SW 1271 (cell line): ENCODE data around the gene ADGRF5.

ENCODE experiments used
- DNase-seq, 2 experiments: peaks; one replicate each; lab custom pipeline; 2025; lab: John Stamatoyannopoulos, UW

Gene ADGRF5

DNA sequence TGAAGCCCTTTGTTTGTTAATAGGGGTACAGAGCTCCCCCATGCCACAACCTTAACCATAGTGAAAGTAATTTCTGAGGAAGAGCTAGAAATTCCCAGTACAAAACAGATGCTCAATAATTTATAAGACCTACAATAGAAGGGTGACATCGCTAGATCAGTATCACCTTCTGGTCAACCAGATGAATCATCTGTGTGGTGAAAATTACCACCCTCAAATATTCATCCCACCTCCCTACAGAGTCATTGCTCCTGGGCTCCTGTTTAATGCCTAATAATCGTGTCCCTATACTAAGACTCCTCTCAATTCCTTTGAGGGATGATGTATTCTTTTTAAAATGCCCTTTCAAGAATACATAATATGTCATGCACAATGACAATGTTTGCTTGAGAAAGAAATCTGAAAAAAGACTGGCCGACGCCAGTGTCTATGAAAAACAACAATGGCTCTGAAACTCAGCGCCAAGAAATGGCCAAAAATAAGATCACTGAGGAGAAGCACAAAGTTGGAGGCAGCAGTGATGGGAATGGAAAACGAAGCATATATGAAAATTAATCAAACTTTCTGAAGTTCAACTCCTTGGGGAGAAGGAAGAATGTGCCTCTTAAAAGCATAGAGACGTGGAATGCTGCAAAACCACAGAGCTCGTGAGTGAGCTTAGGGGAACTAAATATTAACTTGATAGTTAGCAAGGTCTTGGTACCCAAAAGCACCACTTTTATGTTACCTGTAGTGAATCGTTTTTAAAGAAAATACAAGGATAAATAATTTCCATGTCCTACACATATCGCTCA, 11.0 kb upstream of the ADGRF5 start:
- DNase-seq = no peak

DNA sequence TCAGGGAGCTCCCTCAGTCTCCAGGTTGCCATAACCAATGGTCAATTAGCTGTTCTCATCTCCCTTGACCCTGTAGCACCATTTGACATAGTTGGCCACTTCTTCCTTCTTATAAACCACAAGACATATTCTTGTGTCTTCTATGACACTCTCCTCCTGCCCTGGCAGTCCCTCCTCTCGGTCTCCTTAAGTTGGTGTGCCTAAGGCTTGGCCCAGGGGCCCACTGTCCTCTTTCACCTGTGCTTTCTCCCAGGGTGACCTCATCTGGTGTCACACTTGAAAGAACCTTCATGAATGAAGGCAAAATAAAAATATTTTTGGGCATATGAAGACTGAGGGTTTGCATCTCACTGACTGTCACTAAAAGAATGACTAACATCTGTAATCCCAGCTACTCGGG, 9.7 kb upstream of the ADGRF5 start:
- no peak for DNase-seq

DNA sequence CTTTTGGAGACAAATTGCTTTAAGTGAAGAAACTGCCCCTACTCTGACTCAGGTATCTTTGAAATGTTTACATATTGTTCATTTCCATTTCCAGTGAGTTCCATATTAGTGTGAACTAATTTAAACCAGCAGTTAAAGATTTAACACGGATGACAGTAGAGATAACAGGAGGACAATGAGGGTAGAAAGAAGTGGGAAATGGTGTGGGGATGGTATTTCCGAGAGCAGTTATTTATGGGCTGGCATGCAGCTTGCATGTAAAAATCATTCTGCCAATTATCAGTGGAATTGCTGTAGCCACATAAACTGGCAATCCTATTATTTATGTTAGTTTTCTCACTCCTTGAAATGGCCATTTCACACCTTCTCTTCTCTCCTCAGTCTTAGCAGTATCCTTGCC, 8.6 kb upstream of the ADGRF5 start:
- no peak for DNase-seq

DNA sequence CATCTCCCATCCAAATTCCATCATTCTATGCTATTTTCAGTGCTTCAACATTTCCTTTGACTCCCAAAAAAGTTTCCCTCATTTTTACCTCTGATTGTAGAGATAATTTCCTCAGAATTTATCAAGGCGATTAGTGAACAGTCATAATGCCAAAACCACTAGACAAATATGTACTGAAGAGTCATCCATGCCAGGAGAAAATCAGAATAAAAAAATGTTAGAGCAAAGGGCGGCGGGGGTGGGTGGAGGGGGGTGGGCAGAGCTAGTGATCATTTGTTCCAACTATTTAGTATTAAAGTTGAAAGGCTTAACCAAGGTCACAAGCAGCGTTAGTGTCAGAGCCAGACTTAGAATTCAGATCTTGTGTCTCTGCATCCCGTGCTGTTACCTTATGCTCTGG, 5.3 kb upstream of the ADGRF5 start:
- DNase-seq = no peak

DNA sequence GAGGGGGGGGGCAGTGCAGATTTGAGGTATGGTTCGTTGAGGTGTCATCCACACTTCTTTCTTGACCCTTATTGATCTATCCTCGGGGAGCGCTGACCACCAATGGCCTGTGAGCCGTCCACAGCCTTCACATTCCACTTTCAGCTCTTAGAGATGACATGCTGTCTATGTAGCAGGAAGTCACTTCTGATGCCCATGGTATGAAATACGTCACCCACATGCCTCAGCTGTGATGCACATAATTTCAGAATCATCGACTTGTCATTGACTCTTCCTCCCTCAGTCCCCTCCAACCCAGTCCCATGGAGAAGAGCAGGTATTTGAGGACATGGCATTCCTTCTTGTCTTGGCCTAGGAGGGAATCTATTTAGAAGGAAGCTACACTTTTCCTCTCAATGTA, 4.7 kb upstream of the ADGRF5 start:
- DNase-seq = no peak

DNA sequence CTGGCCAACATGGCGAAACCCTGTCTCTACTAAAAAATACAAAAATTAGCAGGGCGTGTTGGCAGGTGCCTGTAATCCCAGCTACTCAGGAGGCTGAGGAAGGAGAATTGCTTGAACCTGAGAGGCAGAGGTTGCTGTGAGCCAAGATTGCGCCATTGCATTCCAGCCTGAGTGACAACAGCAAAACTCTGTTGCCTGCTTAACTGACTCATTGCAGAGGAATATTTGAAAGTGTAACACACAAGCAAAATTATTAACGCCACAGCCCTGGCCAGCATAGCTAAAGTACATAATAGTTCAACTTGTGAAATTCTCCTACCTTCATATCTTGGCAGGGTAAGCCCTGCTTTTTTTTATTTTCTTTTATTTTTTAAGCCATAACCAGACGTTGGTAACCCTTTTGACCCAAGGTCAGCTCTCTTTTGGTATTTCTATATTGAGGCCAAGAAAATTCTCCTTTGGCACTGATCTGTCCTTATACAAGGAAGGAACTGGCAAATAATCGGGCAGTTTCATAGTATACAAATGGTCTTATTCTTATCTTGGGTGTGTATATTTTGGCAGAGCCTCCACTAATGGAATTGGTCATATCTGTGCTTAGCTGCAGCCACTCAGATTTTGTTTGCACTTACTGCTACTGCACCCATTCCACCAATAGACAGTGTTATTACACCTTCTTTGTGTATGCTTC, 4.0 kb upstream of the ADGRF5 start:
- DNase-seq = peak; percentile 9 to 12

DNA sequence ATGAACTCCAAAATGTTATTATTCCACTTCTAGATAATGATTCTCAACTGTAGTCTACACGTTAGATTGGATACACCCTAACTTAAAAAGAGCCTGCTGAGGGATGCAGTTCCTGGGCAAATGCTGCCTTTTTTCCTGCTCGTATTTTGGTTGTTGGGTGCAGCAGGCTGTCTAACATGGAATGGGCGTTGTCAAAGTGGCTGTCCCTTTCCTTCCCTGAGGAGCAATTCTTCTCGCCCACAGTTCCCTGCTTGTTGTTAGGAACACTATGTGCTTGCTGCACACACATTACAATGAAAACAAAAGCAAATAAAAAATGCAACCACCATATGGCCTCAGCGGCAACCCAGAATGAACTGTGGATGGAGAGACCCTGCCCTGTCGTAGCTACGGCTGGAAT, 1.7 kb upstream of the ADGRF5 start:
- no peak for DNase-seq

DNA sequence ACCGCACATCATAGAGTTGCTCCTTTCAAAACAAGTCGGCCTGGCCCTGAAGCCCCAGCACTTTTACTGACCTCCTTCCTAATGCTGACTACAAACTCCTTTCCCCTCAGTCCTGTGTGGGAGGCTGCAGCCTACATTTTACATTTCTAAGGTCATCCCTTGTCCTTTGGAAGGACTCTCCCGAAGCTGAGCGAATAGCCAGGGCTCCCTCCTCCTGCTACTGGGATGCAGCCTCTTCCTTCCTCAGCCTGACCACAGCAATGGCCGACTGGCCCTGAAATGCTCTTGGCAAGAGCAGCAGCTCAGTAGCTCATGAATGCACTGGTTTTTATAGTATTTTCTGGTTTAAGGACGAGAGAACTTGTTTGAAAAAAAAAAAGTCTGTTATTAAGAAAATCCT, 679 bp downstream of the ADGRF5 start:
- DNase-seq = no peak

DNA sequence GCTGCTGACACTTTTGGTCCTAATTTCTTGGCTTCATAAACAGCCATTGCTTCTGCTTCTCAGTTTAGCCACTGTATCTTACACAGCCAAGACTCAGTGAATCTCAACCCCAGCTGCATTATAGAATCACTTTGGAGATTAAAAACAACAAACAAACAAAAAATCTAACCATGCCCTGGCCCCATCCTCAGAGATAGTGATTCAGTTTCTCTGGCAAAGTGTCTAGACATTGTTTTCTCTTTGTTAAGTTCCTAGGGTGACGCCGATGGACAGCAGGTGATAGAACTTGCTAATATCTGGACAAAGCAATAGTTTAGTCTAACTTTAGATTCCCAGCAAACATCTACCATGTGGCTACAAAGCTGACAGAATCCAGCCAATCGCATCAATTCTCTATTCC, 2.9 kb downstream of the ADGRF5 start:
- DNase-seq = no peak

DNA sequence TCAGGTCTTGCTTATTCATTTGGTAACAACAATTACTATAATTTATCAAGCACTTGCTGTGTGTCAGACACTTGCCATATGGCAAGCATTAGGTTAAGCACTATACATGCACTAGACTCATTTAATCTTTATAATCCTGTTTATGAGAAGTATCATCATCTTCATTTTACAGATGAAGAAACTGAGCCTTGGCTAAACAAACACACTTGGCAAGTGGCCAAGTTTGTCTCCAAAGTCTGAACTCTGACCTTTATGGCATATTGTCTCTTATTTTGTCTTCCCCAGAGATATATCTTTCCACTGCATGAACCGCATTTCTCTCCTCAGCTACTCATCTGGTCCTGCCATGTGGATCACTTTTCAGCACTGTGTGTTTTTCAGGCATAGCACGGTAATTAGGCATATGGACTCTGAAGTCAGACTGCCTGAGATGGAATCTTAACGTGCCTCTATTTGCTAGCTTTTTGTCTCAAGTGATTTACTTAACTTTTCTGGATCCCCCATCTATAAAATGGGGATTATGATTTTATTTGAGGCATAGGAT, 4.7 kb downstream of the ADGRF5 start:
- no peak for DNase-seq

DNA sequence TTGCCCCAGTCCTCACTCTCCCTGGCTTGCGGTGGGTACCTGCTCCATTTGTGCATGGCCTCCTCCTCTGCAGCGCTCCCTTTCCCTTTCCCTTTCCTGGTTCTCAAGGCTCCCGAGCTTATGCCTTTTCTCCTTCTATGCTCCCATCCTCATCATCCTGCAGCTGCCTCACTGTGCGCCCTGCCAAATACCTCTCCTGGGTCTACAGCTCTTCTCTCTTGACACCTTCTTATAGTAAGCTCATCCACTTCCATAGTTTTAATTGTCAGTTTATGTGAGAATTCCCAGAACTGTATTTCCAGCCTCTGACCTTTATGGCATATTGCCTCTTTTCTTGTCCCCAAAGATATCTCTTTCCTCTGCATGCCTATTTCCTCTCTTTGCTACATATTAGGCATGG, 5.9 kb downstream of the ADGRF5 start:
- DNase-seq = no peak

DNA sequence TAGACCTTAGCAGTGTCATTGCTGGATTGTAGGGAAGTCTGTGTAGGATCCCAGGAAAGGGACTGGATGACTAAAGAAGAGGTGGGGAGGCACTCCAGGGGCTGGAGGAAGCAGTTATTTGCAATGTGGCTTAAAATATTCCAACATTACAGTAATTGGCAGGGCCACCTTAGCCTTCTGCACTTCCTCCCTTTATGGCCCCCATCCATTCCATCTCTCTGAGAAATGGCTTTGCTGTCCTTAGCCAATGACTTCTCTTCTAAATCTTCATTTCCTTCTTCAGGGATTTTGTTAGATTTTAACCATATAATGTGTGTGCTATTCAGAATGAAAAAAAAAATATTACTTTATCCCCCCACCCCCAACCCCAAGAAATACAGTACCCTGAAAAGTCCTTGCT, 6.4 kb downstream of the ADGRF5 start:
- DNase-seq = no peak

DNA sequence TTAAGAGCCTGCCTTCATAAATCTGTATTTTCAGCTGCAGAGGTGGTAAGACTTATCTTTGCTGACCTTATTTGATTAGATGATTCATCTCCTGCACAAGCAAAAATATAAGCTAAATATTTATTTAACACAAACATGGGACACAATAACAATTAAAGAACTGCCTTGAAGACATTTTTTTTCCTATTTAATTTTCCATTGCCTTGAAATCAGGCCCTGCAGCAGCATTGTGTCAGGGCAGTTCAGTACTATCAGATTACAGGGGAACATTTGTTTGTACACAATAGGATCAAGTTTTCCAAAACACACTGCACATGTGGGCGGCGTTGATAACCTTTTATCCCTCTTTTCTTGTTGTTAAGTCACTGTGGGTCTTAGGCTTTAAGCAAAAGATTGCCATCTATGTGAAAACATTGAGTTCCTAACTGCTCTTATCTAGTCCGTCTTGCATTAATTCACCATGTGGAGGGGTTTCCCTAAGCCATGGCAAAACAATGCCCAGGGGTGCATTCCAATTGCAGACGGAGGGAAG, 7.4 kb downstream of the ADGRF5 start:
- no peak for DNase-seq

DNA sequence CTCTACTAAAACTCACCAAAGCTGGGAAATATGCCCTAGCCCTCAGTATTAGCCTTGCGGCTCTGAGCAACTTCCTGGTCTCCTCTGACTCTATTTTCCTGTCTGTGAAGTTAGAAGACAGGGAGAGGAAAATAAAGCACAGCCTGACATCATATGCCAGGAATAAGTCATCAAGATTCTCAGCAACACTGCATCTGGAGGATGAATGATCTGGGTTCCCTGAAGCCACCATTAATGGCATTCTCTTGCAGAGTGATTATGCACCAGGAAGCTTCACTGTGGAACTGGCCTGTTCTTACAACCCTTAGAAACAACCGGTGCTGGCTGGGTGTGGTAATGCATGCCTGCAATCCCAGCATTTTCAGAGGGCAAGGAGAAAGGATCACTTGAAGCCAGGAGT, 12.4 kb downstream of the ADGRF5 start:
- DNase-seq = no peak

DNA sequence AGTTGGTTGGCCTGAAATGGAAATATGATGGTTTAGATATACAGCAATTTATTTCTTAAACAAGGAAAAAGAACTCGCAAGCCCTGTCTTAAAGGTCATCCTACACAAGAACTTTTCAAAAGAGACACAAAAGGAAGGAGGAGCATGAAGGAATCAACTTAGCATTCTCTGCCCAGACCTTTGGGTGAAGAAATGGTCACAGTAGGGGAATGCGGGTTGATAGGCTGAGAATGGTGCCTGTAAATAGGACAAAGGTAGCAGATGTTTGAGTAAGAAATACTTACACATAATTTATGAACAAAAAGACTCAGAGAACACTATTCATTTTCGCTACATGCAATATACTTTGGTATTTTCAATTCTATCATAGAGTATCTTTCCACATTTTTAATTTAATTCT, 15.0 kb downstream of the ADGRF5 start:
- no peak for DNase-seq

DNA sequence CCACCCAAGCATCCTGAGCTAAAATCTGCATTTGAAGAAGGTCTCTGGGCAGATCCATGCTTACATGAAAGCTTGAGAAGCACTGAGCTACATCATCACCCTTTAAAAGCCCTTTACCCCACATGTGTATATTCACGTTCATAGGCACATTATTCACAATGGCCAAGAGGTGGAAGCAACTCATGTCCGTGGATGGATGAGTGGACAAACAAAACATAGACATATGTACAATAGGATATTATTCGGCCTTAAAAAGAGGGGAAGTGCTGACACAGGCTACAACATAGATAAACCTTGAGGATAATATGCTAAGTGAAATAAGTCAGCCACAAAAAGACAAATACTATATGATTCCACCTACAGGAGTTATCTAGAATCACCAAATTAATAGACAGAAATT, 17.6 kb downstream of the ADGRF5 start:
- DNase-seq = no peak

DNA sequence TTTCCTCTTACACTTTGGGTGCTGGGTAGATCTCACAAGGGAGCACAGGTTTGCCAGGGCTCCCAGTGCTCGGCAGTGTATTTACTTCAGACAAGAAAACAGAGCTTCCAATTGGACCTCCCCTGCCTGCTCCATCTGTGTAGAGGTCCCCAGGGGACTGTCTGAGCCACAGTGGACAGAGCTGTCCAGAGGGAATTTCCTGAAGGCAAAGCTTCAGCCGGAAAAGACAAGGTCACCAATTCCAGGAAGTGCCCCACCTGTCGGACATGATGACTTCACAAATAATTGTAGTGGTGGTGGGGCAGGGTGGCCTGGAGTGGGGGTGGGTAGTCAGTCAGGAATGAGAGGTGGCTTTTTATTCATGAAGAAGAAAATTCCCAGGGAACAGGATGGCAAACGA, 18.6 kb downstream of the ADGRF5 start:
- no peak for DNase-seq

DNA sequence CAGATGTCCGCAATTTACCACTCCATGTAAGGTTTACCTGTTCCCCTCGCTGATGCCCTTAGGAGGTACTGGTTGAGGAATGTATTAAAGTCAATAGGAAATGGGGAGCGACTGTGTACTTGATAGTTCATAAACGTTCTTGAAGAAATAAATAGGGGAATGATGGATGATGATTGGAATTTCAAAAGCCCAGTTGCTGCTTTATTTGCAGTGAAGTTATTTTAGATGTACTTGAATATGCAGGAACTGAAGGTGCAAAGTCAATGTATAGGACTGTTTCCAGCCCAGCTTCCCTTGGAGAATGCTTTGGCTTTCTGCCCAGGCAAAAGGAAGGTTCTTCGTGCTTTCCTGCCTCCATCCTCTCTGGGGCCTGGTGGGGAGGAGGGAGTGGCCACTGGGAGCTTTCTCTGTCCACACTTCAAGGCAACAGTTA, 19.8 kb downstream of the ADGRF5 start:
- DNase-seq = no peak

DNA sequence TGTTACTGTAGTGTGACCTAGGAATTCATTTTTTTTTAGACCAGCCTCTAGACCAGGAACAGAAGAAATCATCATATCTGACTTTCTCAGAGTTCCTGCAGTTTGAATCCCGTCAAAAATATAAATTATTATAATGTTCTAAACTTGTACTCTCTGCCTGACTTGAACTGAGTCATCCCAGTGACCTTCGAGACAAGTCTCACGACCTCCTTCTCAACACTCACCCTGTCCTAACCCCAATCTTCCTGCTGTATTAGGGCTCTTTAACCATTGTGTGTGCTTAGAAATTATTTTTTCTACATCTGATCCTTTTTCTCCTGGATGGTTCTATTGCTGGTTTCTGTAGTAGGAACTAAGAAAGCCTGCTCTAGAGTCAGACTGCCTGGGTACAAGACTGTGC, 21.5 kb downstream of the ADGRF5 start:
- DNase-seq = no peak

DNA sequence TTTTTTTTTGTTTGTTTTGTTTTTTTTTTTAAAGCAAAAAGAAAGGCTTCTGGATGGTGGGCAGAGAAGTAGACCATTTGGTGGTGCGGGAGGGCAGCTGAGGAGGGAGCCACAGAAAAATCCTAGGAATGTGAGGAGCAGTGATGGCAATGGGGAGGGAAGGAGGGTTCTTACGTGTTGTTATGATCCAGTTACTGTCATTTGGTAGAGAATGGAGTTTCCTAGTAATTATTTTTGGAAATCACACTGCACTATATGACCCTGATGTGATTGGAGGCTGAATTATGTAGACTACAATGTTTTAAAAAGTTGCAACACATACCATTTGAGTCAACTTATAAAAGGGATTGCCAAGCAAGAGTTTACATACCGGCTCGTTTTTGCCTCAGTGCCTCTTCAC, 22.1 kb downstream of the ADGRF5 start:
- no peak for DNase-seq

DNA sequence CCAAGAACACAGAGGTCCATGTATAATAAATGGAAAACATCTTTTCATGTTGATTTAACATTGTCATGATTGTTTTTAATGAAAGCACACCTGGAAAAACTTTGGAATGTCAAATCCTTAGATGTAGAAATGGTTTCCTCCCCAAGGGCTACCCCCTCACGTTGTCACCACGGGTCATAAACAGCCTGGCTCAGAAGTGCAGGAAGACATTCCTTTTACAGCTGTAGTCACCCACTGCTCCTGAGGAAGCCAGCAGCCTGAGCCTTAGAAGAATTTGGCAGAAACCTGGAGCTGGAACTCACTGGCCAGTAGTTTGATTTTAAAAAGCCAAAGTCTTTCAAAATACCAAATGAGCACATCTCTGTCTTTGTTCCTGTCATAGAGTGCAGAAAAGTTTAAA, 23.7 kb downstream of the ADGRF5 start:
- DNase-seq = no peak

DNA sequence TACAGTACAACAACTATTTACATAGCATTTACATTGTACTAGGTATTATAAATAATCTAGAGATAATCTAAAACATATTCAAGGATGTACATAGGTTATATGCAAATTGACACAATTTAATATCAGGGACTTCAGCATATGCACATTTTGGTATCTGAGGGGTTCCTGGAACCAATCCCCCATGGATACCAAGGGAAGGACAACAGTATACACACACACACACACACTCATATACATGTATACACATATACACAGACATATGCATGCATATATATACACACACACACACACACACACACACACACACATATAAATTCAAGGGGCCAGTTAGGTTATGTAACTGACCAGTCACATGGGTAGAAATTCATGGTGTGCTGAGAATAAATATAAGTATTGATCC, 24.9 kb downstream of the ADGRF5 start:
- DNase-seq = no peak

DNA sequence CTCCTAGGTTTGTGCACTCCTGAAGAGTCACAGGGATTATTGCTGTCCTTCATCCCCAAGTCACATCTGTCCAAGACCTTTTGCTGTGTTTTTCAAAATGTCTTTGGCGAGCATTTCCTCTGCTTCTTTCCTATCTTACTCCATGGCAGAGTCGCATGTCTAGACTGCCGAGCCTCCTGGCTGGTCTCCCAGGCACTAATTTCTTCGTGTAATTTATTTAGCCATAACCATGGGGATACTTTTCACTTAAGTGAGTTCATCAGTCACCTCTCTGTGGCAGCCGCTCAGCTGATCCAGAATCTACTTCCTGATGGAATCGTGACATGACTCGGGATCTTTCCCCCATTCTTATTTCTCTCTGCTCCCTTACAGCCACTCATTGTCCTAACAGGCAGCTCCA, 25.8 kb downstream of the ADGRF5 start:
- DNase-seq = no peak
